Activated T-cell treated with anti-CD3 and anti-CD28 coated beads, Interleukin-2, amount 50 U/mL, for 1 hour (primary cell): ENCODE measurements around the gene TMEM97.
A peak's percentile ranks its signal among the peaks of the same experiment; 100 is the strongest.

Experiments
- DNase-seq: peaks from one replicate; pipeline ENCODE4 v3.0.0-alpha.2; 2020

TMEM97 gene

DNA sequence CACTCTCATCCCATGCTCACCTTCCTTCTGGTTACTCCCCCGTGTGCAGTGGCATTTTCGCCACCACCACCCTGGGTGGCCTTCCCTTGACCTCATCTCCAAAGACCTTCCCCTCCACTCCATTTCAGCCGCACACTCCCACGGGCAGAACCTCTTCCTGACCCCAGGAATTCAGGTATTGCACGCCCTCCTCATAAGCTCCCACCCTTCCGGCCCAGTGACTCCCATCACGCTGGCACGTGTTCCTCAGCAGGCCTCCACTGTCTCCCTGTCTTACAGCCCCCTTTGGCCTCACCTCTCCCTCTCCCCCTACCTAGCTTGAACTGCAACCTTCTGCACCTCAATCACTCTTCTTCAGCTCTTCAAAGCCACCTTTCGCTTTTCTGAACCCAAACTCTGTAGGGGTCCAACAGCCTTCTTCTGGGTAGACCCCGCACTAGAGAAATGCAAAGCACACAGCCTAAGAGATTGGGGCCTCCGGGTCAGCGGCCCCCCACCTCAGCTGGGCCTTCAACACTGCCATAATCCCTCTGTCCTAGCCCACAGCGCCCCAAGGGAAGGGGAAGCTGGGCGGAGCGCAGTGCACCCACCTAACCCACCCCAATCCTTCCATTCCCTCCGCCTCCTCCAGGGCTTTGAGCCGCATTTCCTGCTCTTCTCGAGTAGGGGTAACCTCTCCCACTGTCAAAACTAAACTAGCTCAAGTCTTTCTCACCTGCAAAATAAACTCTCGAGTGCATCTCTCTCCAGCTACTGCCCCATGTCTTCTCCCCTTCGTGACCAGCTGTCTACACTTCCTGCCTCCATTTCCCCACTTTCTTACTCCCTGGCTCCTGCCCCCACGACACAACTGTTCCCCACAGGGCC is 1.7 kb upstream of the TMEM97 start:
- no peak for DNase-seq

DNA sequence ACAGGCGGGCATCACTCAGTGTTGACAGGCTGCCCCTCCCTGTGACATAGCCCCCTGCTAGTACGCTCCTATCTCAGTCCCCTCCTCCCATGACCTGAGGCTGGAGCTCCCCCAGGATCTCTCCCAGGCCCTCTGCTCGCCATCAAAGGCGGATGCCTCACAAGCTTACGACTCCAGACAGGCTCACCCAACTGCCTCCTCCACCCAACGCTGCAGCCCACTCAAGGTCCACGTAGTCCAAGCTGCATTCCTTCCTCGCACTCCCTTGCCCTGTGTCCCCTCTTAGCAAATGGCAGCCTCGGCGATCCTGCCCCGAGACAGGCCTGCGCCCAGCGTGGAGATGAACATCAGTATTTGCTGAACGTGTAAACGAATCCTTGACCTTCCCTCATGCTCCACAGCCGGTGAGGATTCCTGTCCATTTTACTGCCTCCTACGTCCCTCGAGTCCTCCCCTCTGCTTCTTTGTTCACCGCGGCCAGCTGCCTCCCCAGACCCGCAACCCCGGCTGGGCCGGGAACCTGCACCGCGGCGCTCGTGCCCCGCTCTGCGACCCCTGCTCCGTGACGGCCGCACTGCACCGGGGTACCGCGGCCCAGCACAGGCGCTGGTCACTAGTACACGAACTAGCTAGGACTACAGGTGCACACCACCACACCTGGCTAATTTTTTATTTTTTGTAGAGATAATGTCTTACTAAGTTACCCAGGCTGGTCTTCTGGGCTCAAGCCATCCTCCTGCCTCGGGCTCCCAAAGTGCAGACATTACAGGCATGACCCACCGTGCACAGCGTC is 838 bp upstream of the TMEM97 start:
- DNase-seq: no peak

DNA sequence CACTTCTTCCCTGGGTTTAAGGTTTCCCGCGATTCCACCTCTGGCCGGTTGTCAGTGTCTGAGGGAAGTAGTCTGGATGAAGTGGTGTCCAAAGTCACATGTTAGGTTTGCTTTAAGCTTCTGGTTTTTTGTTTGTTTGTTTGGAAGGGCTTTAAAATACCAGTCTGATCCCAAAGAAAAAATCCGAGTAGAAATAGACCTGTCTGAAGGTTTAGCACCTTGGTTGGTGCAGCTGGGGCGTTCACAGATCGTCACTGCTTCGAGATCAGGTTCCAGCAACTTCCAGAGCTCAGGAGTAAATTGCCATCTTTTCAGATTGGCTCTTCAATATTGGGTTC is 567 bp downstream of the TMEM97 start:
- DNase-seq: no peak

DNA sequence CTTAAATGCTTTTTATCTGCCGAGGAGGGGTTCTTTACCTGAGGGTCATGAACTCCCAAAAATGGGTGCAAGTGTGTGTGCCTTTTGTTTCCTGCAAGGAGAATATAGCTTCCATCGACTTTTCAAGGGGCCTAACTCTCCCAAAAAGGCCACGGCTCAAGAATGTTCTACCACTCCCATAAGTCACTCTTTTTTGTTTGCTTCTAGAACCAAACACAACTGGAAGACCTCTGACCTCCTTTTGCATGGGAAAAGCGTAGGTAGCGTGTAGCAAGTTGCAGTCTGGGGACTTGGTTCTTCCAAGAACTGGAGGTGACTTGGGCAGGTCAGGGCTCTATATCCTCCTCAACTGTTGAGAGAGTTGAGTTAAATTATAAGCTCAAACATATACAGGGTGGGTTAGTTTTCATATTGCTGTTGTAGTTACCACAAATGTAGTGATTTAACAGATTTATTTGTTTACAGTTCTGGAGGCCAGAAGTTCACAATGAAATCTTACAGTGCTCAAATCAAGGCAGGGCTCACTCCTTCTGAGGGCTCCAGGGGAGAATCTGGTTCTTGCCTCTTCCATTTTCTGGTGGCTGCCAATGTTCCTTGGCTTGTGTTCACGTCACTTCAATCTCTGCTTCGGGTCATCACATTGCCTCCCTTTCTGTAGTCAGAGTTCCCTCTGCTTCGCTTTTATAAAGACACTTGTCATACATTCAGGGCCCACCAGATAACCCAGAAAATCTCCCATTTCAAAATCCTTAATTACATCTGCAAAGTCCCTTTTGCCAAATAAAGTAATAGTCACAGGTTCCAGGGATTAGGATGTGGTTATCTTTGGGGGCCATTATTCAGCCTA is 1.4 kb downstream of the TMEM97 start:
- no peak for DNase-seq

DNA sequence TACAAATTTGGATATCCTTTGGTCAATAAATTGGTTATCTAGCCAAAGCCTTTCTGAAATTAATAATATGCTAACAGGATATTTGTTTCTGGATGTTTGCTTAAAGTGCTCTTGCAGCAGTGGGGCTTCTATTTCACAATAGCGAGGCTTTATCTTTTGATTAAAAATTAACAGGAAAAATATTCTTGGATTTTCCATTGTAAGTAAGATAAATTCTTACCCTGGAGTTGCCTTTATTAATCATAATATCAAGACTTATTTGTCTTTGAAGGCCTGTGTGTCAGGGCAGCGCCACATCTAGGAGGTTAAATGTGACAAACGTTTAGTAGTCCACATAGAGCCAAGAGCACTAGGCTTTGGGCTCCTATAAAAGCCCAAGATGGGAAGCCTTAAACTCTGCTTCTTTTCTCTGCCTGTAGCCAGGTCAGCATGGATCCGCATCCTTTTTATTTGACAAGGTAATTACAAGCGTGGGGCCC is 5.3 kb downstream of the TMEM97 start:
- no peak for DNase-seq

DNA sequence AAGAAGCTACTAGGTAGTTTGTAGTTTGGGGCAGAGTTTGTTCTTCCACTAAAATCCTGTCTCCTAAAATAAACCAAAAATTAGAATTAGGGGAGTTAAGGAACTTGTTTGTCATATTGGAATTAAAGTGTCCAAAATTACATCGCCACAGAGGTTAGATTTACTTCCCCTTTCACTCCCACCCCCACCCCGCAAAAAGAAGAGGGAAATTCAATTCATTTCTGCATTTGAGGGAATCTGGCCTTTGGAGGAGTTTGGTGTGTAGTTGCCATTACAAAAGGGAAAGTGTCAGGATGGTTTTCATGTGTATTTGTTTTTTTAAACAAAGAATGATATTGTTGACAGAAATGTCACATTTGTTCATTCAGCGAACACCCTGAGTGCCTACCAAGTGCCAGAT is 5.8 kb downstream of the TMEM97 start:
- DNase-seq: no peak

DNA sequence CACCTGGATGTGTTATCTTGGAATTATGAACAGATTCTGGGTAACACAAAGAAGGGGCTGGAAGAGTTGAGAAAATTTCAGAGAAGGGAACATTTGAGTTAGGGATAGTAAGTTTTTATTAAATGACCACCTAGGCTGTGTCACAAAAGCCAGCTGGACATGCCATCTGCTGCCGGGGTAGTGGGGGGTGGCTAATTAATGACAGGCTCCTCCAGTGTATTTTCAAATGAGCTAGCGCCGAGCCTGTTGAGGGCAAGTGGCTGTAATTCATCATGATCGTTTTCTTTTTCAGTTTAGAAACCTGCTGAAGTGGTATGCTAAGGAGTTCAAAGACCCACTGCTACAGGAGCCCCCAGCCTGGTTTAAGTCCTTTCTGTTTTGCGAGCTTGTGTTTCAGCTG is 6.2 kb downstream of the TMEM97 start:
- DNase-seq: no peak

DNA sequence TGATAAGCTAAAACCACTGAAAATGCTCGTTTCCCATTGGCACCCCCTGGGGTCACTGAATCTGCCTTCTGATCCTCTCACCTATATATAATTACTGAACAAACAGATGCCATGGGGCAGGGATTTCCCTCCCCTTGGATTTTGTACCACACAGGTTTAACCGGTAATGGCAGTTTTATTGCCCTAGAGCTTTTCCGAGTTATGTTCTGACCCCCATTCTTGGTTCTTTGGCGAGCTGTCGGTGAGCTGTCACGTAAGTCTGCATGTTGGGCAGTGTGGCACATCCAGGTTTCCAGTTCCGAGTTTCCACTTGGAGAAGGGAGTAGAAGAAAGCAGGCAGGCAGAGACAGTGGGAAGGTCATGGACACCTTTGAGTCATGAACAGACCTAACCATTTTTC is 7.1 kb downstream of the TMEM97 start:
- DNase-seq: no peak

DNA sequence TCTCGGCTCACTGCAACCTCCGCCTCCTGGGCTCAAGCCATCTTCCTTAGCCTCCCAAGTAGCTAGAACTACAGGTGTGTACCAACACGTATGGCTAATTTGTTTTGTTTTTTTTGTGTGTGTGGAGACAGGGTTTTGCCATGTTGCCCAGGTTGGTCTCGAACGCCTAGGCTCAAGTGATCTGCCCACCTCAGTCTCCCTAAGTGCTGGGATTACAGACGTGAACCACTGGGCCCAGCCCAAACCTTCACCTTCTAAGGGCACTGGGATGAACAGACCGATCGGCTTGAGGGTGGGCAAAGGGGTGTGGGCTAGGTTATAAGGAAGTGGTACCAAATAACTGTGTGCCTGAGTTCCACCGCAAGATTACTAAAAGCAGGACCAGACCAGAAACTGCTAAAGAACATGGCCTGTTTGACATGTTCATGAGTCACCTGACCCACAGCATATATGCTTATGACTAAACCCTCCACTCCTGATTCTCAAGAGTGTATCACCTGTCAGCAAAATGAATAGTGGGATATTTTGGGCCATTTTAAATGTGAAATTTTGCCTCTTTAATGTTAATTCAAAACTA is 8.1 kb downstream of the TMEM97 start:
- no peak for DNase-seq

DNA sequence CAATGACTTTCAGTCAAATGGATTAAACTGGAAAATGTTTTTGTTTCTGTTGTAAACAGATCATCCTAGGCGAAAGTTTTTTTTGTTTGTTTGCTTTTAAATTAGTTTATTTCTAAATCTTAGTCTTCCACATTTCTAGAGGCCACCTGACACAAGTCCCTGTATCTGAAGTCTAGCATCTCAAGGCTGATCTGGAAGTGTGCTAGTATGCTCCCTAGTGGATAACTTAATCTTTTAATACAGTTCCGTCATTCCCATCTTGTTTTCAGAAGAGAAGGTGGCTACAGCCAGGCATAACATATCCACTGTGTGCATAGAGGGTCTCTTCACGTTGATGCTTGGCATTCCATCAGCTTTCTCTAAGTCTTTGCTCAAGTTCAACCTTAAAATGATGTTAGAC is 8.7 kb downstream of the TMEM97 start:
- DNase-seq: no peak

DNA sequence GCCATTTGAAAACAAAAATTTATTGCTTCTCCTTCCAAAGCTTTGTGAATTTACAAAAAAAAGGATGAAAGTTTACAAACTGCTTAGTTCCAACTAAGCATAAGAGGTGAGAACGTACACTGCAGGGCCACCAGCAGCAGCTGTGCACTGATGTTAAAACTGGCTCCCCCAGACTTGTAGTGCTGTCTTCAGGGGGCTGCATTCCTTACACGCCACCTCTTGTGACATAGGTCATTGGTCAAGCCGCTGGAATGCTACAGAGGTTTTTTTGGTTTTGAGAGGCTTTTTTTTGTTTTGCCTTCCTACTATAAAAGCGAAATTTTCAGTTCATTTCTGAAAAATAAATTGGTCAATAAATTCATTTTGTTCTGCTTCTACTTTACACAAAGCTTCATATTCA is 9.3 kb downstream of the TMEM97 start:
- no peak for DNase-seq

DNA sequence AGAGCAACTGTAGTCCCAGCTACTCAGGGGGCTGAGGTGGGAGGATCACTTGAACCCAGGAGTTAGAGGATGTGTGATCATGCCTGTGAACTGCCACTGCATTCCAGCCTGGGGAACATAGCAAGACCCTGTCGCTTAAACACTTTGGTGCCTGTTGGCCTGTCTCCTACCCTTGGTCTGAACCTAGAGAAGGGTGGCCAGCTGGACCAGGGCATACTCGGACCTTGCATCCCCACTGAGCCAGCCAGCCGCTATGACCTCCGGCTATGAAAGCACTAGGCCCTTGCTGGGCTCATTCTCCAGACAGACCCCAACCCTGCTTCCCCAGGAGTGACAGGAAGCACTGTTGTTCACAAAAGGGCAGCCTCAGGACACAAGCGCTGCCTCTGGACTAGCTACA is 11.7 kb downstream of the TMEM97 start:
- DNase-seq: no peak

DNA sequence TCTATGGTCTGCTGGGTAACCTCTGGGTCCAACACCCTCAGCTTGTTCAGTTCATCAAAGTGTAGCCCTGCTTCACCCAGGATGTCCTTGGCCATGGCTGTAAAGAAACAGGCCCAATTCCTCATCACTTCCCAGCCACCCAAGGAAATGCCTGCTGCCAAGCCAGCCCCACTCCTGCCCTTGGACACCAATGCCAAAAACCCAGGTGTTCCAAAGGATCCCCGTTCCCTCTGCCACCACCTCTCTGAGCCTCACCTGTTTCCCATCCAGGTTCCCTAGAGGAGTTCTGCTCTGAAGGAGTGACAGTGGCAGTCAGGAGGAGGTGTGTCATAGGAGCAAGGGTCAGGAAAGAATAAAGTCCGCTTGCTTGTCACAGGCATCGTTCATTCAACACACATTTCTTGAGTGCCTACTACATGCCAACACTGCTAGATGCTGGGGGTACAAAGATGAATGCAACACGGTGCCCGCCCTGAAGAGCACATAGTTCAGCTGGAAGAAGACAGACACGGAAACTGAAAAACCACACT is 13.0 kb downstream of the TMEM97 start:
- DNase-seq: no peak

DNA sequence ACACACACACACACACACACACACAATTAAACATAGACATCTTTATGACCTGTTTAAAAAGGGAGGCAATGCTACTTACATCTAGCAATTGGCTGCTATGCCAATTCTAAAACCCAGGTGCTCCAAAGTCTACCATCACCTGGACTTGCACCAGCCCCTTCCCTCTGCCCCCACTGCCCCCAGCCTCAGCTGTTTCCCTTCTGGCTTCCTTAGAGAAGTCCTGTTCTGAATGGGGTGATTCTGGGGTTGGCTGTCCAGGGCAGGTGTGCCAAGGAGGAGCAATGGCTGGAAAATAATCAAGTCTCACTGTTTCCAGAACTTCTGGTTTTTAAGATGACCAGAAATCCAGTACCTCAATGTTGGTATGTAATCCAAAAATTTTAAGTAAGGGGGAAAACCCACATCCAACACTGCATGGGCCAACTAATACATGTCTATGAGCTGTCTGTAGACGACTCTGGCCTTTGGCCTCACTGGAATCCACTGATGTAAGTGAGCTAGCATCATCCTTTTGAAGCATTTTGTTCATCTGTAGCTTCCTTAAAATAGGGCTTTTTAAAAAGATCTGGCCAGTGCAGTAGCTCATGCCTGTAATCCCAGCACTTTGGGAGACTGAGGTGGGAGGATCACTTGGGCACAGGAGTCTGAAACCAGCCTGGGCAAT is 14.2 kb downstream of the TMEM97 start:
- no peak for DNase-seq

DNA sequence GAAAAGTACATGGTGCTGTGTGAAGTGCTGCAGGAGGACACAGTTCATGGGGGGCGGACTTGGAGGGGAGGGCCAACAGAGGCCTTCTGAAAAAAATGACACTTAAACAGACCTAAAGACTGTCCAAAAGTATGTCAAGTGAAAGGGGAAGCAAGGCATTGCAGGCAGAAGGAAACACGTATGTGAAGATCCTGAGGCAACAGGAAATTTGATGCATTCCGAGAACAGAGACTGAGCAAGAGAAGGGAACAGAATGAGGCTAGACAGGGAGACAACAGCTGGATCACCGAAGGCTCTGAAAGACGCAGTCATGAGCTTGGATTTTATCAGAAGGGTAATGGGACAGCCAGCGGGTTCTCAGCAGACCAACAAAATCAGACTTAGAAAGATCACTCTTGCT is 15.2 kb downstream of the TMEM97 start:
- DNase-seq: no peak

DNA sequence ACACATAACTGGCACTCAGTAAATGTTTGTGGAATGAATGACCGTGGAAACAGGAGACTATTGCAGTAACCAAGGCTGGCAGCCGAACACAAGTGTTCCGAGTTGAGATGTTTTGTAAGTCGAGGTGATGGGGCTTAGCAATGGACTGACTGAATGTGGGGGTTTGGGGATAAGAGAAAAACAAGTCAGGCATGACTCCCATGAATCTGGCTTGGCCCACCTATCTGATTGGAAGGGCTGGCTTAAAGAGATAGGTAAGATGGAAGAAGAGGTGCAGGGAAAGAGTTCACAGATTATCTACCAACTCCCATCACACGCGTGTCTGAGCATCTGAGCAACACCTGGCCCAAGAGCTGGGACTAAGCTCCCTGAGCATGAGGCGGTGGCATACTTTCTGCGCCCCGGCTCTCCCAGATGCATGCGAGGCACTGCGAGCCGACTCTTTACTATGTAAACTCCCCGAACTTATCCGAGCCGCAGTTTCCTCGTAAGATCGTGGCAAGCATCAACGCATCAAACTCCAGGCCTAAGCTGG is 15.7 kb downstream of the TMEM97 start:
- no peak for DNase-seq

DNA sequence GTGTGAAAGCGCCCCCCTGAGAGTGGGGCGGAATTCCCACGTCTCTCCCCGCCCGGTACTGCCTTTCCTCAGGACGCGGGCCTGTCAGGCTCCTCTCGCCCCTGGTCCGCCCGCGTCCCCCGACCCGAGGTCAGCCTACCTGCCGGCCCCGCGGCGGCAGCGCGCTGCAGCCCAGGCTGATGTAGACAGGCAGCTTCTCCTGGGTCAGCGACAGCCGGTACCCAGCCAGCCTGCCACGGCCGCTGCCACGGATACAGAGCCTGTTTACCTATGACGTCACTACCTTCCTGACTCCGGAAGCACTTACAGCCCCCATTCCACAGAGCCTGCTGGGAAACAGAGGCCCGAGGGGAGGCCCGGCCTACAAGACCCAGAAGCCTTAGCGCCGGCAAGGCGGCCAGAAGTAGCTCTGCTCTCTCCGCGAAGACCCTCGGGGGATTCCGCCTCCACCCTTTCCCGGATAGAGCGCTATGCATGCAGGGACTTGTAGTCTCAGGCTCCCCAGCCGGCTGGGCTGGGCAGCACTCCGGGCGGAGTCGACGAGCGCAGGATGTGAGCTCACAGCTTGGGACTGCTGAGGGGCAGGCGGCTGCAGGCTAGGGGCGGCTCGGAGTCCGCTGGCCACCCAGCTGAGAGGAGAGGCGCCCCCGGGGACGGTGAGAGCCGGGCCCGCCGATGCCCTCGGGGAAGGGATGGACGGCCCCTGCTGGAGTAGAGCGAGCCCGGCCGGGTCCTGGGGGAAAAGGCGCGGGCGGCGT is 16.4 kb downstream of the TMEM97 start, which contains the start of the genes IFT20 and TNFAIP1:
Gene IFT20, minus strand, starts transcription at position 272 of the 758 bp plus-strand sequence. CDS start 3,487 bp downstream, outside the sequence.
Gene TNFAIP1, plus strand, starts transcription at position 561 of the 758 bp plus-strand sequence. CDS start 3,761 bp downstream, outside the sequence.
- DNase-seq: peak; percentile 93

DNA sequence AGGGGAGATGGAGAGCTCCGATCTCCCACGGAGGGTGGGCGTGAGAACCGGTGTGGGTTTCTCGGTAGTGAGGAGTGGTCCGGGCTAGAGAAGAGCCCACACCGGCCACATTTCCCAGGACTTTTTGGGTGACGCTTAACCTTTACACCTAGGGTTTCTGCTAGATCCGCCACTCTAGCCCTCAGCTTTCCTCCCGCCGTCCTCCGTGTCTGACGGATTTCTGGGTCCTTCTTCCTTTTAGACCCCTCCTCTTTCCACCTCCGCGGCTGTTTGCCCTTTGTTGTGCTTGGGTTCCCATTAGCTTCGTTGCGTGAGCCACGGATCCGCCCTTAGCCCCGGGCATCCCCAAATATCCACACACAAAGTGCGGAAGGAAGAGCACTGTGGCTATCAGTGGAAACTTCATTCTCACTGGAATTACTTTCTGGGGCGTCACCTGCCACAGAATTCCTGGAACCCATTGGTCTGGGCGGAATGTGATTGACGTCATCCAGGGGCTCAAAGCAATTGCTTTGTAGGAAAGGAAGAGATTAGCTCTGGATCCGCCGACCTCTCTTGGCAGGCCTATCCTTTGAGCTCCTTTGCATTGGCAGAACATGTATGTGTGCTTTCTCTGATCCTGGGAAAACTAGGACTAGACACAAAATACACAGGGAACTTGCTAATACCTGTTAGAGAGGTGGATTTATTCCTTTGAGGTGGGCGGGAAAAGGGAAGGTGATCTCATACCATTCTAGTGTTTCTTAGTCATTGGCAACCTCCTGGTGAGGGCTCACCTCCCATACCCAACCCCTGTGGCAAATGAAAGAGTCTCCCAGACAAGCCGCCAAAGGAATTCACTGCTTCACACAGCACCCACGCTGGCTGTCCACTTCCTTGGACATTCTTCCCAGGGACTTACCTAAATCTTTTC is 17.2 kb downstream of the TMEM97 start:
- DNase-seq: peak; percentile 33

DNA sequence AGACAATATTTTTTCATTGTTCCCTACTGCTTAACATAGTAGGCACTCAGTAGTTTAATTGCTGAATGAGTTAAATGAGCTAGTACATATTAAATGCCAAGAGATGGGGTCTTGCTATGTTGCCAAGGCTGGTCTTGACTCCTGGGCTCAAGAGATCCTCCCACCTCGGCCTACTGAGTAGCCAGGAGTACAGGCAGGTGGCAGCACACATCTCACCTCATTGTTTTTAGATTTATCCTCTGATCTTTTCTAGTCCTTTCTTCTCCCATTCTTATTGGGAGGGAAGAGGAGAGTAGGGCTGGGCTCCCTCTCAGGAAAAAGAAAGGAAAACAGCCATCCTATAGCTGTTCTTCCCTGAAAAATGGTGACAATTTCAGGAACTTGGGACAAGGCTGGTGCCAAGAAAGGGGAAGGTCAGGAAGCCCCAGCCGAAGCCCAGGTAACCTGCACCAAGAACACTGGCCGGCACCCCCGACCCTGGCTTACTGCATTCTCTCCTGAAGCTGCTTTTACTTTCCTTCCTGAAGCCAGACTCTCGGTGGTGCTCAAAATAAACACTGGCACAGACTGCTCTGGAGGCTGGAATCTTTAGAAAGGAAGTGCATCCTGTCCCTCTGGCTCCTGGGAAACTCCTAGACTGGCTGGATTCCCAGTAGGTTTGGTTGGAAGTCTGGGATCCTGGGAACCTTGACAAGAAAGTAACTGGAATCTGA is 19.2 kb downstream of the TMEM97 start:
- DNase-seq: no peak
